Stimulated activated naive CD8-positive, alpha-beta T cell treated with anti-CD3 and anti-CD28 coated beads, Interleukin-15, amount 100 ng/mL, for 72 hours (primary cell): ENCODE results near the gene KCNJ15.

Source experiments
- ATAC-seq: fragments of 150-1000 bp; cut with Tn5 transposase; 2 replicates; pipeline ENCODE4 v1.10.0; 2021; ENCODE audit warnings: mild to moderate bottlenecking, moderate library complexity
- DNase-seq, 2 donors: peaks; one replicate each; pipeline ENCODE4 v3.0.0; 2021 to 2022
- H3K27ac Mint-ChIP-seq, 2 donors: one replicate each; pipeline ENCODE4 v1.8.0; 2022; ENCODE audit warnings: mild to moderate bottlenecking in 2 of 2, mixed read lengths in 2 of 2, moderate library complexity in 2 of 2
- H3K27me3 Mint-ChIP-seq: one replicate; pipeline ENCODE4 v1.8.0; 2022; ENCODE audit warnings: mixed read lengths
- H3K4me1 Mint-ChIP-seq: one replicate; pipeline ENCODE4 v1.8.0; 2022; ENCODE audit warnings: mild to moderate bottlenecking, mixed read lengths
- H3K4me3 Mint-ChIP-seq, 2 donors: one replicate each; pipeline ENCODE4 v1.8.0; 2022; ENCODE audit warnings: mild to moderate bottlenecking in 2 of 2, mixed read lengths in 2 of 2, moderate library complexity in 1 of 2
- H3K9me3 Mint-ChIP-seq, 2 donors: one replicate each; pipeline ENCODE4 v1.8.0; 2022; ENCODE audit warnings: mixed read lengths in 2 of 2

The KCNJ15 gene

GRCh38 chr21:38273745-38274542, 17.2 kb downstream of the KCNJ15 start:
- ATAC-seq (no peak), DNase-seq (no peak)
- peaks cover 13% of the 10 kb centered on the region for H3K27me3 Mint-ChIP-seq
- H3K9me3 Mint-ChIP-seq, result peaks cover 4 to 5% of the 10 kb centered on the region in 2 donors
- H3K4me3 Mint-ChIP-seq, result no peak overlapping the region
- no peak overlapping the region for H3K27ac Mint-ChIP-seq
- H3K4me1 Mint-ChIP-seq, result peaks cover 21% of the 10 kb centered on the region

GRCh38 chr21:38277501-38278131, 20.8 kb downstream of the KCNJ15 start:
- peak; percentile 73 for ATAC-seq
- Mint-ChIP-seq H3K27ac (no peak overlapping the region), H3K4me3 (no peak overlapping the region), H3K9me3 (peaks cover 8 to 12% of the 10 kb centered on the region in 2 donors), H3K4me1 (peaks cover 9% of the 10 kb centered on the region), H3K27me3 (peaks cover 19% of the 10 kb centered on the region)
- DNase-seq, result no peak

GRCh38 chr21:38280454-38280853, 23.7 kb downstream of the KCNJ15 start:
- H3K27me3 Mint-ChIP-seq, result peaks cover 19% of the 10 kb centered on the region
- DNase-seq (no peak), ATAC-seq (no peak)
- no peak overlapping the region for H3K27ac Mint-ChIP-seq
- peaks cover 8 to 12% of the 10 kb centered on the region in 2 donors for H3K9me3 Mint-ChIP-seq
- no peak overlapping the region for H3K4me3 Mint-ChIP-seq
- H3K4me1 Mint-ChIP-seq, result peaks cover 13% of the 10 kb centered on the region

- Mint-ChIP-seq H3K4me1 (peaks cover 13% of the 10 kb centered on the region), H3K27me3 (peaks cover 19% of the 10 kb centered on the region), H3K27ac (no peak overlapping the region), H3K4me3 (no peak overlapping the region), H3K9me3 (peaks cover 8 to 12% of the 10 kb centered on the region in 2 donors)
- no peak for DNase-seq
- ATAC-seq, result no peak
Observed at GRCh38 chr21:38280867-38281266, 24.1 kb downstream of the KCNJ15 start.

- Mint-ChIP-seq H3K4me1 (peaks cover 6% of the 10 kb centered on the region), H3K9me3 (peaks cover 8 to 12% of the 10 kb centered on the region in 2 donors), H3K27me3 (peaks cover 19% of the 10 kb centered on the region), H3K4me3 (no peak overlapping the region), H3K27ac (no peak overlapping the region)
- ATAC-seq (no peak), DNase-seq (no peak)
Observed at GRCh38 chr21:38282921-38283320, 26.1 kb downstream of the KCNJ15 start.

DNA sequence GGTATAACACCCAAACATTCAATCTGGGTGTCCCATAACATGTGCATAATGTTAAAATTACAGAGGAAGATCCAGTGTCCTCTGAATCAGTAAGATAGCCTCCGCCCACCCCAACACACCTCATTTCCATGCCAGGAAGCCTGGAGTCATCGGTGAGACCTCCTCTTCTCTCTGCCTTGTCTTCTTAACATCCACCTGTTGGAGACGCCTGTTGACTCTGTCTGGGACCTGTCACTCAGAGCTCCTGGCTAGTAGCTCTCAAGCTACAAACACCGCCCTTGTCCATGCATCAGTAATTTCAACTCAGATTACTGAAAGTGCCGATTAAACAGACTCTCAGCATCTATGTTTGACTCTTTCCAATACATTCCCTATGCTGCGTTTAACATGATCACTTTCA, 27.4 kb downstream of the KCNJ15 start:
- Mint-ChIP-seq H3K4me3 (no peak overlapping the region), H3K4me1 (peaks cover 6% of the 10 kb centered on the region), H3K27me3 (peaks cover 12% of the 10 kb centered on the region), H3K9me3 (peaks cover under 1 to 5% of the 10 kb centered on the region in 2 donors), H3K27ac (no peak overlapping the region)
- ATAC-seq (no peak), DNase-seq (no peak)

DNA sequence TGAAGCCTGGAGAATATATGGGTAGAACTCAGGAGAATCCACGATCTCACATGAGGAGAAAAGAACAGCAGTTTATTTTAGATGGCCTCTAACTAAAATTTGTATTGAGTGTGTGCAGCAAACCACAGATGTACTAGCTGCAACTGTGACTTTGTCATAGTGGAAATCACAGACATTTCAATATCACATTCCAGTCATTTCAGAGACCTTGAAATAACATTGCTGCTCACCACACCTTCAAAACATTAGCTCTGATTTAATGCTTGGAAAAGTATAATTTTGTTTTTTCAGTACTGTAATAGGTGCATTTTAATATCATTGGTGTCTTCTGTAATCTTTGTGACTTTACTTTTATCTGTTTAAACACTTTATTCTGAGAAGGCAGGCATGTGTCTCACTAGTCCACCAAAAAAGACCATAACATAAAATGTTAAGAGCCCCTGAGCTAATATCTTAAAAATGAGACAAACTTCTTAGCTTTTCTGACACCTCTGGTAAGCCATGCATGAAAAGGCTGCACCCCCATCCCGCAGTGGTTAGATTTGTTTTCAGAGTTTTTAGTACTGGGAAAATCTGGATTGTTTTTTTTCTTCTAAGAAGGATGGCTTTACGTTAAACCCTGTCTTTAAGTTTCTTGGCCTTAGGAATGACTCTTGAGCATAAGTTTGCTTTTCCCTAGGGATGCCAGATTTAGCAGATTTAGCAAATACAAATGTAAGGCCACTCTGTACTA, 30.1 kb downstream of the KCNJ15 start:
- no peaks in the 10 kb centered on the region for H3K9me3 Mint-ChIP-seq
- H3K4me3 Mint-ChIP-seq, result no peak overlapping the region
- DNase-seq (no peak), ATAC-seq (no peak)
- peaks cover 9% of the 10 kb centered on the region for H3K27me3 Mint-ChIP-seq
- no peak overlapping the region for H3K27ac Mint-ChIP-seq
- H3K4me1 Mint-ChIP-seq, result peaks cover 6% of the 10 kb centered on the region

- no peak for DNase-seq
- no peak overlapping the region for H3K27ac Mint-ChIP-seq
- no peaks in the 10 kb centered on the region for H3K9me3 Mint-ChIP-seq
- no peak overlapping the region for H3K4me3 Mint-ChIP-seq
- no peak for ATAC-seq
- peaks cover 9% of the 10 kb centered on the region for H3K27me3 Mint-ChIP-seq
- H3K4me1 Mint-ChIP-seq, result peaks cover 5% of the 10 kb centered on the region
Observed at GRCh38 chr21:38287476-38287875, 30.7 kb downstream of the KCNJ15 start.

DNA sequence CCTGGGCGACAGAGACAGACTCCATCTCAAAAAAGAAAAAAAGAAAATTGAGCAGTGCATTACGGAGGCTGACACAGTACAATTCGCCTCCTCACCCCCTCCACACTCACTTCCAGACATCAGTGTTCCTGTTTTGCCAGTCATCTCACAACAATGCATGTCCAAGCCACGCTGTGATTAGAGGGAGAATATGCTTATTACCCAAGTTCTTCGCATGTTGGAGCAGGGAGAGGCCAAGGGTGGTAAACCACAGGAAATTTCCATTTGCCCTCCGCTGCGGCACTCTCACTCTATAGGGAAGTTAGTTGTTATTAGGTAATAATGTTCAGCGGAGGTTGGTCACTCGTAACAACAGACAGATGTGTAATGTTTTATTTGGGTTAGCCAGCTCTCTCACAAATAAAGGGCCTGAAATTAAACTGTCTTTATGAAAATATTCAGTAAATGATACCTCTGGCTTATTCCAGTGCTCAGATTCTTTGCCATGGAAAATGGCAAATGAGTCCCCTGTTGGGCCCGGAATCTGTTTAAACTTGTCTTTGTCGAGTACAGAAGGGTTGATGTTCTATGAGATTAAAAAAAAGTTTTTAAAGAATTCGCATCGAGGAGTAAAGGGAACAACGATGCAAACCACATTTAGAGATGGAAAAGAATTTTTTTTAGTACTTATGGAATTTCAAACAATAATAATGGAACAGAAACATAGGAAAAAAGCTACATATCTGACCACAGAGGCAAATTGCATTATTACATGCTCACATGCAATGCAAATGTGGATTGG, 33.1 kb downstream of the KCNJ15 start:
- Mint-ChIP-seq H3K4me1 (peaks cover 19% of the 10 kb centered on the region), H3K27me3 (peaks cover 2% of the 10 kb centered on the region), H3K9me3 (no peaks in the 10 kb centered on the region), H3K27ac (no peak overlapping the region), H3K4me3 (no peak overlapping the region)
- ATAC-seq (no peak), DNase-seq (no peak)

DNA sequence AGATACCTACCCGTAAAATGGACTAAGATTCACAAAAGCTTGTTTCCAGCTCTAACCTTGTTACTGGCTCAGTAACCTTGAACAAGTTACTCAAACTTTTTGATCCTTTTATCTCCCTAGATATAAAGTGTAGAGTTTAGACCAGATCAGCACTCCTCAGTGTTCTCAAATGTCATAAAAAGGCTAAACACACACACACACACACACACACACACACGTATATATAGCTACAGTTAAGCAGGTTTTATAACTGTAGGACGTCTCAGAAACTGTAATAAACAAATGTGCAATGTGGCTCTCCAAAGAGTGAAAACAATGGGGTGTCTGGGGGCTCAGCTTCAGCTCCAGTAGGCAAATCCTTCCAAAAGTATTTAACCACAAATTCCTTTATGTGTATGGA, 34.0 kb downstream of the KCNJ15 start:
- Mint-ChIP-seq H3K4me3 (no peak overlapping the region), H3K27ac (no peak overlapping the region), H3K4me1 (peaks cover 22% of the 10 kb centered on the region), H3K27me3 (no peaks in the 10 kb centered on the region), H3K9me3 (no peaks in the 10 kb centered on the region)
- ATAC-seq (no peak), DNase-seq (no peak)

DNA sequence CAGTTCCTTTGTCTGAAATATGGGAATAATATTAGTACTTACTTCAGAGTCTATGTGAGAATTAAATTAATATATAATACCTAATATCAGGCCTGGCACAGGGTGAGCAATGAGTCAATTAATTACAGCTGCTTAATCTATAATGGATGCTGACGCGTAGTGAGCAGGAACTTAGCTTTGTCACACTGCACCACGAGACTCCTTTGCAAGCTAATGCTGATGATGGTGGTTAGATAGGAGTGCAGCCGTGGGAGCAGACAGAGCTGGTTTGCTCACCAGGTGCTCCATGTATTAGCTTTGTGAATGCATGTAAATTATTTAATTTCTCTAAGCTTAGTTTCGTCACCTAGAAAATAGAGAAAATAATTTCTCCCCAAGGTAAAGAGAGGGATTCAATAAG, 35.1 kb downstream of the KCNJ15 start:
- H3K27me3 Mint-ChIP-seq, result no peaks in the 10 kb centered on the region
- ATAC-seq (no peak), DNase-seq (no peak)
- no peaks in the 10 kb centered on the region for H3K9me3 Mint-ChIP-seq
- no peak overlapping the region for H3K27ac Mint-ChIP-seq
- H3K4me1 Mint-ChIP-seq, result peaks cover 33% of the 10 kb centered on the region
- no peak overlapping the region for H3K4me3 Mint-ChIP-seq

DNA sequence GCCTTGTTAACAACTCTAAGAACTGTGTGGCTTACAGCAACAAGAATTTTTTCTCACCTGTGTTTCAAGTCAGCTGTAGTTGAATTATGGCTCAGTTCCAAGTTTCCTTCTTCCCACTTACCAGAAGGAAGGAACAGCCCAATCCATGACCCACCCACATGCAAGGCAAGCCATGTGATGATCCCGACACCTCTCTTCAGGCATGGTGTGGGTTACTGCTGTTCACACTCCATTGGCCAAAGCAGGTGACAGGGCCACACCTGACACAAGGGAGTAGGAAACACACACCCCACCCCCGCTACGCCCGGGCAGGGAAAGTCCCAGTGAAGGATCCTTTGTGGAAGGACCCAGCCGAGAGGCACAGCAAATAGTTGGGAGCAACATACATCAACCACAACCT, 36.3 kb downstream of the KCNJ15 start:
- no peaks in the 10 kb centered on the region for H3K27me3 Mint-ChIP-seq
- no peaks in the 10 kb centered on the region for H3K9me3 Mint-ChIP-seq
- no peak overlapping the region for H3K4me3 Mint-ChIP-seq
- peak overlapping the region in 1 of 2 donors; percentile 19 for H3K27ac Mint-ChIP-seq
- peaks cover 34% of the 10 kb centered on the region for H3K4me1 Mint-ChIP-seq
- DNase-seq (no peak), ATAC-seq (no peak)

GRCh38 chr21:38293765-38294164, 37.0 kb downstream of the KCNJ15 start:
- no peak for DNase-seq
- Mint-ChIP-seq H3K4me1 (peaks cover 34% of the 10 kb centered on the region), H3K9me3 (no peaks in the 10 kb centered on the region), H3K27ac (no peak overlapping the region), H3K4me3 (no peak overlapping the region), H3K27me3 (no peaks in the 10 kb centered on the region)
- no peak for ATAC-seq

- no peak overlapping the region for H3K27ac Mint-ChIP-seq
- no peaks in the 10 kb centered on the region for H3K9me3 Mint-ChIP-seq
- no peak for DNase-seq
- ATAC-seq, result no peak
- H3K27me3 Mint-ChIP-seq, result peaks cover 7% of the 10 kb centered on the region
- H3K4me1 Mint-ChIP-seq, result peaks cover 41% of the 10 kb centered on the region
- no peak overlapping the region for H3K4me3 Mint-ChIP-seq
Observed at GRCh38 chr21:38294609-38295008, 37.8 kb downstream of the KCNJ15 start.

DNA sequence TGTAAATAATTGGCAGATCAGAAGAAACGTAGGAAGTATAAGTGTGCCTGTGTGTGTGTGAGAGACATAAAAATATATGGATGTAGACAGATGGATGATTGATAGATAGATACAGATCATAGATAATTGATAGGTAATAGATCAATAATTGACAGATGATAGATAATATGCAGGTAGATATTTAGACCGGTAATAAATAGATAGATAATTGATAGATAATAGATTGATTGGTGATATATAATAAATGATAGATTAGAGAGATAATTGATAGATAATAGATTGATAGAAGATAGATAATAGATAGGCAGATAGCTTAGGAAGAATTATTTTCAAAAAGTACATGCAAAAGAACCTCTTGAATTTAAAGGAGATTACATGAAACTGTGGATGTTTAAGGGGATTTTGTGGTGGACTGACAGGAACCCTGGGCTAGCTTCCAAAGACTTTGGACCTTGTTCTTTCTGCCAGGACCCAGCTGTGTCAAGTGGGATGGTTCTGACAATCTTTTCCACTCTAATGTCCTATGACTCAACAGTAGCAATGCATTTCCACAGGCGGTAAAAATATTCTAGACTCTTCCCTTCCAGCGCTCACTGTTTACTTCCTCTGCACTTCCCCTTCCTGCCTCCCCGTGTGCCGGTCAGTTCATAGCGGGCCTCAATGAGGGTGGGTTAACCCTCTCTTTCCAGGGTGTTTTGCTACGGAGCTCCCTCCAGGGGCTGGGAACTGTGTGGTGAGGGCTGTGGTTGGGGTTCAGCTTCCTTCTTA, 39.4 kb downstream of the KCNJ15 start:
- Mint-ChIP-seq H3K27me3 (peaks cover 11% of the 10 kb centered on the region), H3K9me3 (no peaks in the 10 kb centered on the region), H3K4me1 (peaks cover 50% of the 10 kb centered on the region), H3K27ac (peak overlapping the region; percentile 37 to 38), H3K4me3 (peak overlapping the region in 1 of 2 donors; percentile 64)
- DNase-seq (no peak), ATAC-seq (no peak)
